ENCODE data around the gene AVP.
"Not testable (repeated sequence)": the region's sequence is repeated elsewhere in the genome, so short reads cannot be mapped to it uniquely, and the experiment has no call there.

AVP gene

DNA sequence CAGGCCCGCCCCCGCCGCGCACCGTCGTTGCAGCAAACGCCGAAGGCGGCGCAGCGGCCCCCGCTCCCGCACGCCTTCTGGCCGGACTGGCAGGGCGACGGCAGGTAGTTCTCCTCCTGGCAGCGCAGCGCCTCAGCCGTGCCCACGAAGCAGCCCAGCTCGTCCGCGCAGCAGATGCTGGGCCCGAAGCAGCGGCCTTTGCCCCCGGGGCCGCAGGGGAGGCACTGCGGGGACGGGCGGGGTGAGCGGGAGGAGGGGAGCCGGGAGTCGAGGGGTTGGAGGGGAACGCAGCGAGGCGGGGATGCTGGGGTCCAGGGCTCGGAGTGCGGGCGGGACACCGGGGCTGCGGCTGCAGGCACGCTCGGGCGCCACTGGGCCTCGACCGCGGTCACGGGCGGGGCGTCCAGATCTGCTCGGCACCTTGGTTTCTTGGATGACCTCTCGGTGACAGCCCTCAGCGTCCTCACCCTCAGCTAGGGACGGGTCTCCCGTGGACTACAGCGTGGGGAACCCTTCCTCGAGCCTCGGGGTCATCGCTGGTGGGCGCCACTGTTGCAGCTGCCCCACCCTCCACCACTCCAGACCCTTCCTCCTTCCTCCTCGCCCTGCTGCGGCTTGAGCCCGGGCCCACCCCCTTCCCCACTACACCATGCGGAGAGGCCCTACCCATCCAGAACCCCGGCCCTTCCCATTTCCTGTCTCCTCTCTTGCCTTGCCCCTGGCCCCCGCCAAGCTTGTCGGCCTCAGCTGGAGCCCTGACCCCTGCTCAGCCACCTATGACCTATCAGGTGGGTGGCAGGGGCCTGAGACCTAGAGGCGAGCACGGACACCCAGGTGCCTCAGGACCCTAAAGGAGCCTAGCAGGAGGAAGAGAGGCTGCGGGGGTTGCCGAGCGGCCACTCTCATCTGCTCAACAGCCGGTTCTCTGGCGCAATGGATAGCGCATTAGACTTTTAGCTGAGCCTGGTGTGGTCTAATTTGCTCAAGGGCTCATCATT is 1.3 kb downstream of the AVP start:
- no peak for DNase-seq (ENCODE audit: low spot score)

DNA sequence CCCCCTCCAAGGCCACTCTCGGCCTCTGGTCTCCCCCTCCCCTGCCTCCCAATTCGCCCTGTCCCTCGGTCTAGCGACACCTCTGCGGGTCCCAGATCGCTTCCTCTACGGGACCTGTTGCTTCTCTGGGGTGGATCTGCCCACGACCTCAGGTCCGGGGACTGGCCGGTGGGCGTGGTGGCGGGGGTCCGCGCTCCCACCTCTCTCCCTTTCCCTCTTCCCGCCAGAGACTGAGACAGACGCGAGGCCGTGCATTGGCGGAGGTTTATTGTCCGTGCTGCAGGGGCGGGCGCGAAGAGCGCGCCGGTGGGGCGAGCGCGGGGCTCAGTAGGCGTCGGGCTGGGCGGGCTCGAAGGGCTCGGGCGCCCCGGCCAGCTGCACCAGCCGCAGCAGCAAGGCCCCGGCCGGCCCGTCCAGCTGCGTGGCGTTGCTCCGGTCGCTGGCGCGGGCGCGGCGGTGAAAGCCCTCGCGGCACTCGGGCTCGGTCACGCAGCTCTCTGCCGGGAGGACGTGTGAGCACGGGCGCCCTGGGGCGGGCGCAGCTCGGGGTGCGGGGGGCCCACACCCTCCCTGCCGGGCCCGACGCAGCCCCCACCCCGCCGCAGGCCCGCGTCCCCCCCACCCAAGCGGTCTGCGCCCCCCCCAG is 2.1 kb downstream of the AVP start:
- no peak for DNase-seq (ENCODE audit: low spot score)

- no peak for DNase-seq (ENCODE audit: low spot score)
These were observed 2.9 kb downstream of the AVP start for GRCh38 chr20:3081641-3082040.

DNA sequence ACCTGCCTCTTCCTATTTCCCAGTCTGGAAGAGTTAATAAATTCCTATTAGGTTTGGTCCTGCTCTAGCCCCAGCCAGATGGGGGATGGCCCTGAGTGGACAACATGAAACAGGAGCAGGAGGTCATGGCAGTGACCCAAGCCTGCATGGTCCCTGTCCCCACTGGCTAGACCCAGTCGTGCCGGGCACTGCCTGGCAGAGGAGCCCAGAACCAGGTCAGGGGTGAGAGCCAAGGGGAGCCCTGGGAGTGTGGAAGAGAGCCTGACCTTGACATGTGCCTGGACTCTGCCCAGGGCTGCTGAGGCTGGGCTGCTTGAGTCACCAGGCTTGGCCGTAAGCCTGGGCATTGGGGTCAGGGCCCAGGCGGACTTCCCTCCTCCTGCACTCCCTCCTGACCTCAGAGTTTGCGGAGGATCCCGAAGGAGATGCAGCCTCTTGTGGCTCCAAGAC is 3.6 kb downstream of the AVP start:
- DNase-seq (ENCODE audit: low spot score): peak; percentile 65

GRCh38 chr20:3077618-3078134 is 6.8 kb downstream of the AVP start:
- DNase-seq (ENCODE audit: low spot score): no peak

DNA sequence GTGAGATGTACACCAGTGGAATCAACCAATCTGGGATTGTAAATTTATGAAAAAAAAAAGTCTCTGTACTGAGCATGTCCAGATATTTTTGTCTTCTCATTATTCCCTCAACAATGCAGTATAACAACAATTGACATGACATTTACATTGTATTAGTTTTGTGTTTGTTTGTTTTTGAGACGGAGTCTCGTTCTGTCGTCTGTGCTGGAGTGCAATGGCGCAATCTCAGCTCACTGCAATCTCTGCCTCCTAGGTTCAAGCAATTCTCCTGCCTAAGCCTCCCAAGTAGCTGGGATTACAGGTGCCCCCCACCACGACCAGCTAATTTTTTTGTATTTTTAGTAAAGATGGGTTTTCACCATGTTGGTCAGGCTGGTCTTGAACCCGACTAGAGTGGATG is 9.2 kb downstream of the AVP start:
- not testable (repeated sequence) for DNase-seq (ENCODE audit: low spot score)

GRCh38 chr20:3074812-3075211 is 9.7 kb downstream of the AVP start:
- no peak for DNase-seq (ENCODE audit: low spot score)

DNA sequence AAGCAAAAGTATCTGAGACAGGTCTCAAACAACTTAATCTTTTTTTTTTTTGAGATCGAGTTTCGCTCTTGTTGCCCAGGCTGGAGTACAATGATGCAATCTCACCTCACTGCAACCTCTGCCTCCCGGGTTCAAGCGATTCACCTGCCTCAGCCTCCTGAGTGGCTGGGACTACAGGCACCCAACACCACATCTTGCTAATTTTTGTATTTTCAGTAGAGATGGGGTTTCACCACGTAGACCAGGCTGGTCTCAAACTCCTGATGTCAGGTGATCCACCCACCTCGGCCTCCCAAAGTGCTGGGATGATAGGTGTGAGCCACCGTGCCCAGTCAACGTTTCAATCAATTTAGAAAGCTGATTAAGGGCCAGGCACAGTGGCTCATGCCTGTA is 11.3 kb downstream of the AVP start:
- not testable (repeated sequence) for DNase-seq (ENCODE audit: low spot score)

DNA sequence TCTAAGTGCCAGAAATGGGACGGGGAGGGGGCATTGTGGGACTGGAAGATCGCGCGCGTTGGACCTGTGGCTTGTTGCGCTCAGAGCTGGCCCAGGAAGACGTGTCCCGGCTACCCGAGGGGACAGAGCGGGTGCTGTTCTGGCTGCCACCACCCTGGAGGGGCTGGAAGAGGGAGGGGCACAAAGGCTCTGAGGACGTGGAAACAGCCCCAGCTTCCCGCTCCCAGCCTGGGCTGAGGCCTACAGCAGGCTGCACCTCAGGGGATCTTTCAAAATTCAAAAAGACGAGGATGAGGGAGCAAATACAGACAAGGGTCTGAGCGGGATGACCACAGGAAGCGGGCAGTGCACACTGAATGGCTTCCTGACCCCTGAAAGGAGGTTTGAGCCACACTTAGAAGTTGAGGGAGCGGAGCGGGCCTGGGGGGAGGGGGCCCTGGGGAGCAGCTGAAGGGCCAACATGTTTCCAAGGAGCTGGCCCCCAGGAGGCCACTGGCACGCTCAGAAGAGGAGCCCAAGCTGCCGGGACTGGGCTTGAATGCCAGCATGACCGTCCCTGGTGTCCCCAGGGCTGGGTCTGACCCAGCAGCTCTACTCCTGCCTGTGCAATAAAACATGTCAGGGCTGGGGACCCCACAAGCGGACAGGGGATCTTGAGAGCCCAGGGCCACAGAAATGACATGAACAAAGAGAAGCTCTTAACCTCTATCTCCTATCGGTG is 11.8 kb downstream of the AVP start:
- no peak for DNase-seq (ENCODE audit: low spot score)

- no peak for DNase-seq (ENCODE audit: low spot score)
These were observed 12.7 kb downstream of the AVP start, which contains the start of gene OXT for GRCh38 chr20:3071610-3072529. OXT (plus strand) TSS chr20:3071620; CDS start chr20:3071656, 36 bp downstream.

- no peak for DNase-seq (ENCODE audit: low spot score)
These were observed 13.3 kb downstream of the AVP start for GRCh38 chr20:3071266-3071609.

- no peak for DNase-seq (ENCODE audit: low spot score)
These were observed 13.8 kb downstream of the AVP start for GRCh38 chr20:3070725-3071124.

DNA sequence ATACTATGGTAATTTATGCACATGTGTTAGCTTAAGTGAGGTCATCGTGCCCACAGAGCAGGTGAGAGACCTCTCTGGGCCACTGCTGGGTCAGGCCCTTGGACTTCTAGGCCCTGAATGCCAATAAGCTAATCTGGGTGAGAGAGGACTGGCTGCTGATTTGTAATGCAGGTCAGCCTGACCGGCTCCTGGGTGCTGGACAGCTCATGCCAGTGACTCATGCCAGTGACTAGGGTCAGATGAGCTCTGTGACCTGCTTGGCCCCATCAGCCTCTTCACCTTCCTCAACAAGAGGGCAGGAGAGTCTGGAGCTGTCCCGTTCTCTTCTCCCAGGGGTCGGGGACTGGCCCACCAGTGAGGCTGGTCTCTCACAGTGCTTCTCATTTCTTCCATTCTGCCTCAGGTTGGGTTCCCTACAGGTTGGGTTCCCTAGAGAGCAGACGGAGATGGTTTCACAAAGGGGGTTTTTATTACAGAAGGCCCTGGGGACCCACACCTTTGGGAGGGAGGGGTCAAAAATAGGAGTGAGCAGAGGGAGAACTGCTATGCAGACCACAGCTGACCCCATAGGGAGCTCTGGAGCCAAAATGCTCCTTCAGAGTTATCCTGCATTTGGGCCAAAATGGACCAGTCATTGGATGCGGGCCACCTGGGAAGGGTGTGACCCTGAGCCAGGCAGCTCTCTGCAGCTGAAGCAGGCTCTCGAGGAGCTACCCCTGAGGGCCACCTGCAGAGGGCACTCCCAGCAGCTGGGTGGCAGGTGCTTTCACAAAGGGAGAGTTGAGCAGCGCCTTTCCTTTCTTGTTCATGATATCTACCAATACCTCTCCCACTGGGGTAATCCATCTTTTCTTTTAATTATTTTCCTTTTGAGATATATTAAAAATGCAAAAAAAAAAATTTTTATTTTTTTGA is 15.3 kb downstream of the AVP start:
- no peak for DNase-seq (ENCODE audit: low spot score)

GRCh38 chr20:3068075-3068474 is 16.4 kb downstream of the AVP start:
- no peak for DNase-seq (ENCODE audit: low spot score)

DNA sequence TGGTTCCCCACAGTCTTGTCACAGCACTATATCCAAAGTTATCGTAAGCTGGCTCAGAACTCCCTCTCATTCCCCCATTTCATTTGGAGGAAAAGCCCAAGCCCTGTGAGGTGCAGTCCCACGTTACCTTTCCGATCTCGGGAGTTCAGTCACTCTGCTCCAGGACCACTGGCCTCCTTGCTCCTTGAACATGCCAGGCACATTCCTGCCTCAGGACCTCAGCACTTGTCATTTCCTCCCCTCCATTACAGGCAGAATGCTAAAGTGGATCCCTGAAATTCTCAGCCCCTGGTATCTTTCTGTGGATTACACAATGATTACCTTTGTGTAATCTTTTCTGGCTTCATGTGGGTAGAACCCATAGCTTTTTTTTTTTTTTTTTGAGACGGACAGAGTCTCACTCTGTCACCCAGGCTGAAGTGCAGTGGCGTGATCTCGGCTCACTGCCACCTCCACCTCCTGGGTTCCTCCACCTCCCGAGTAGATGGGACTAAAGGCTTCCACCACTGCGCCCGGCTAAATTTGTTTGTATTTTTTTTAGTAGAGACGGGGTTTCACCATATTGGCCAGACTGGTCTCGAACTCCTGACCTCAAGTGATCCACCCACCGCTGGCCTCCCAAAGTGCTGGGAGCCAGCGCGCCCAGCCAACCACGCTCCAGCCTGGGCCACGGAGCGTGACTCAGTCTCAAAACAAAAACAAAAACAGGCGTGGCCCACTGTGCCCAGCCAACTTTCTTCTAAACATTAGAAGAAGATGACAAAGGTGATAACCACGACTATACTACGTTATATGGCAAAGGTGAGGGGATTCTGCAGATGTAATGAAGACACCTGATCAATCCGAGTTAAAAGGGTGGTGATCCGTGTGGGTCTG is 17.1 kb downstream of the AVP start:
- DNase-seq (ENCODE audit: low spot score): no peak

DNA sequence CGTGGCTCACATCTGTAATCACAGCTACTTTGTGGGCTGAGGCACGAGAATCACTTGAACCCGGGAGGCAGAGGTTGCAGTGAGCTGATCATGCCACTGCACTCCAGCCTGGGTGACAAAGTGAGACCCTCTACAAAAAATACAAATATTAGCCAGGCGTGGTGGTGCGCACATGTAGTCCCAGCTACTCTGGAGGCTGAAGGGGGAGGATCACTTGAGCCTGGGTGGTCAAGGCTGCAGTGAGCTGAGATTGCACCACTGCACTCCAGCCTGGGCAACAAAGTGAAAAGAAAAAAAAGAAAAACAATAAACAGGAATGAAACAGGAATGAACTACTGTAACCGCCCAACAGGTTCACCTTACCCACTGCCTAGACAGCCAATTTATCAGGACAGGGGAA is 20.4 kb downstream of the AVP start:
- not testable (repeated sequence) for DNase-seq (ENCODE audit: low spot score)

GRCh38 chr20:3059489-3059888 is 25.0 kb downstream of the AVP start:
- no peak for DNase-seq (ENCODE audit: low spot score)

DNA sequence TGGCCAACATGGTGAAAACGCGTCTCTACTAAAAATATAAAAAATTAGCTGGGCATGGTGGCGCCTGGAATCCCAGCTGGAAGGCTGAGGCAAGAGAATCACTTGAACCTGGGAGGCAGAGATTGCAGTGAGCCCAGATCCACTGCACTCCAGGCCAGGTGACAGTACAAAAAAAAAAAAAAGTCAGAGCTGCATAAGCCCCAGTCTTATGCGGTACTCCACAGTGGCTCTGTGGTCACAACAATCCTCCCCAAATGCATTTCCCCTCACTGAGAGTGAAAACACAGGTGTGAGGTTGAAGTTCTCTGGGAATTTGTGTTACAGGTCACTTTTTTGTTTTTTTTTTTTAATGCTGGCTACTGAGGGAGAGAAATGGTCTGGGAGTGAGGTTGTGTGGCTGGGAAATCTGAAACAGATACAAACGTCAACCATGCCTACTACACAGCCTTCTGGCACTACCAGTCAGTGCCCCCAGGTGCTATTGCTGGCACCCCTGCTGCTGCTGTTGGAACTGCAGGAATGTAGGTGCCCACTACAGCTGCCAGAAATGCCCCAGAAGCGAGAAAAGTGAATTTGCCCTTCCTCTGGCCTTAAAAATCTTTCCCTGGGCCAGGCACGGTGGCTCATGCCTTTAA is 33.0 kb downstream of the AVP start:
- DNase-seq (ENCODE audit: low spot score): no peak
